Heart left ventricle (tissue), 16 donors: ENCODE measurements around the gene GRM7. TPM values are rescaled to one million over a fixed set of nuclear protein-coding genes. Genes with fewer than 3 reads are reported as not detected.

Source experiments
- ATAC-seq, 4 donors: fragments of 200-7000 bp; cut with Tn5 transposase; one replicate each; pipeline ENCODE4 v1.9.1; 2020 to 2022; ENCODE audit warnings: moderate library complexity in 4 of 4, mild to moderate bottlenecking in 3 of 4, moderate number of reproducible peaks in 1 of 4
- DNase-seq, 5 donors: peaks; one replicate each; pipeline ENCODE4 v3.0.0-alpha.2; 2020
- H3K27ac ChIP-seq, 12 donors: fragments of 200-600 bp; sonication (generic) in 4 of 12; one replicate each; pipeline versions ENCODE4 v1.5.0 to v1.8.0; 2016 to 2022; ENCODE audit warnings: mild to moderate bottlenecking in 2 of 12
- H3K27me3 ChIP-seq, 9 donors: fragments of 200-600 bp; sonication (generic) in 2 of 9; one replicate each; pipeline versions ENCODE4 v1.5.1 to v1.8.0; 2016 to 2022; ENCODE audit warnings: mild to moderate bottlenecking in 3 of 9
- H3K36me3 ChIP-seq, 9 donors: fragments of 200-600 bp; sonication (generic) in 2 of 9; one replicate each; pipeline versions ENCODE4 v1.5.0 to v1.8.0; 2018 to 2022; ENCODE audit warnings: mild to moderate bottlenecking in 2 of 9
- H3K4me1 ChIP-seq, 12 donors: fragments of 200-600 bp; sonication (generic) in 4 of 12; one replicate each; pipeline versions ENCODE4 v1.5.0 to v1.8.0; 2016 to 2022; ENCODE audit warnings: mild to moderate bottlenecking in 3 of 12
- H3K4me3 ChIP-seq, 12 donors: fragments of 200-600 bp; sonication (generic) in 4 of 12; one replicate each; pipeline versions ENCODE4 v1.5.0 to v1.8.0; 2017 to 2022; ENCODE audit warnings: mild to moderate bottlenecking in 9 of 12, moderate library complexity in 4 of 12
- H3K9me3 ChIP-seq, 12 donors: fragments of 200-600 bp; sonication (generic) in 4 of 12; one replicate each; pipeline versions ENCODE4 v1.5.0 to v1.8.0; 2016 to 2022; ENCODE audit warnings: mild to moderate bottlenecking in 1 of 12
- CTCF ChIP-seq, 12 donors: fragments of 200-600 bp; sonication (generic) in 4 of 12; IDR thresholded peaks; one replicate each; pipeline versions ENCODE4 v1.5.0 to v1.8.0; 2018 to 2022; ENCODE audit warnings: antibody characterized with exemption in 12 of 12, mild to moderate bottlenecking in 5 of 12
- POLR2A ChIP-seq, 2 donors: fragments of 450-650 bp; IDR thresholded peaks; one replicate each; pipeline ENCODE4 v1.6.1; 2017; ENCODE audit warnings: antibody characterized with exemption in 2 of 2, mild to moderate bottlenecking in 2 of 2, moderate library complexity in 2 of 2
- WGBS, 4 donors: extraction: QIAGEN DNeasy Blood & Tissue Kit in 2 of 4; methylation state at CpG; one replicate each; pipeline versions ENCODE4 v1.1.5 to v1.1.7; 2013 to 2018; 5-methylcytosine and 5-hydroxymethylcytosine counted together
- intact Hi-C, 10 donors: fragments of 100-400 bp; cut with DNase I; formaldehyde crosslinking; loops; one replicate each; pipeline versions ENCODE4 v1.11.1 to v1.14.2; 2022
- polyA plus RNA-seq, 2 donors: library from polyadenylated mRNA; stranded (reverse); fragments of 200-250 nt; gene quantifications; one replicate each; pipeline ENCODE4 v1.2.3, GENCODE V29; 2013
- total RNA-seq, 9 donors: library from RNA; depleted of rRNA in 2 of 9; stranded (reverse); fragments of >200 nt in 2 of 9; fragmentation: NEBNext Ultra II Directional in 3 of 9; extraction: Animal tissue kit (Norgen Biotek cat#: 25700) in 3 of 9; gene quantifications; one replicate each; pipeline versions ENCODE4 v1.1.0 to v1.2.4, GENCODE V29; 2016 to 2023
- donor health status: ischemic (EF 13 %, LVEDD 7.1; RV severe dilation, severe dysfunction).
- donor health status: healthy with polysubstance abuse.
- donor health status: DM: no; HTN: yes; CAD: no.
- donor health status: DM: no; HTN: no; CAD: no.
- donor health status: ischemic (EF 25% LVEDD 6.9; RV normal size, moderate dysfunction).
- donor health status: ischemic (EF 25% LVEDD 5.7; RV mildly dilated, moderate dysfunction).
- donor health status: healthy.
- donor health status: DM: yes; HTN: yes; CAD: no.
- donor health status: ischemic (EF 35%, LVEDD 5.7; RV mildly dilated, moderate dysfunction).
- donor health status: nonischemic (EF 11% LVEDD 7.7; RV severe dilation, severe dysfunction).
- donor health status: DM: yes; HTN: yes; CAD: no.
- donor health status: PGD.
- donor health status: ischemic (EF 29% LVEDD 5.4; RV normal size, mild dysfunction).
- donor health status: nonischemic (EF 23%, LVEDD 6.1; RV moderate dilation, normal function).

Gene GRM7
- total and polyA plus RNA-seq, 11 donors = not detected

GRCh38 chr3:7280318-7280717, 419.4 kb downstream of the GRM7 start:
- WGBS, 4 donors = 89 to 93% (median 92%) methylated on average over 4 of the region's 4 CpGs
- no peaks in the 10 kb centered on the region for H3K9me3 ChIP-seq
- H3K36me3 ChIP-seq = no peaks in the 10 kb centered on the region
- no peak overlapping the region for H3K4me3 ChIP-seq
- TF ChIP-seq POLR2A (IDR thresholded peaks at IDR 0.05) (no peak), CTCF (IDR thresholded peaks at IDR 0.05) (no peak)
- ATAC-seq (no peak), DNase-seq (no peak)
- no peak overlapping the region for H3K27ac ChIP-seq
- H3K4me1 ChIP-seq = no peaks in the 10 kb centered on the region
- H3K27me3 ChIP-seq = no peaks in the 10 kb centered on the region
- intact Hi-C loops = loop anchor here in 4 of 10 donors (10.0 kb wide), 1 partner anchor 264 kb away; no protein-coding TSS in a partner anchor

- 81 to 83% (median 82%) methylated on average over 4 of the region's 4 CpGs for WGBS, 4 donors
- no peaks in the 10 kb centered on the region for H3K4me1 ChIP-seq
- H3K9me3 ChIP-seq = no peaks in the 10 kb centered on the region
- no peaks in the 10 kb centered on the region for H3K27me3 ChIP-seq
- ATAC-seq (no peak), DNase-seq (no peak)
- no peak overlapping the region for H3K27ac ChIP-seq
- no peaks in the 10 kb centered on the region for H3K36me3 ChIP-seq
- TF ChIP-seq CTCF (IDR thresholded peaks at IDR 0.05) (no peak), POLR2A (IDR thresholded peaks at IDR 0.05) (no peak)
- H3K4me3 ChIP-seq = no peak overlapping the region
- intact Hi-C loops = loop anchor here in 4 of 10 donors (10.0 kb wide), 1 partner anchor 262 kb away; no protein-coding TSS in a partner anchor
These were observed 422.1 kb downstream of the GRM7 start for GRCh38 chr3:7282988-7283387.

- DNase-seq = no peak
- no peak for ATAC-seq
- TF ChIP-seq CTCF (IDR thresholded peaks at IDR 0.05) = peak in 9 of 12 donors; percentile 5 to 44 (median 29)
- TF ChIP-seq POLR2A (IDR thresholded peaks at IDR 0.05) = no peak
- intact Hi-C loops = loop anchor here in 8 of 10 donors (2.0 to 10.0 kb wide), 4 partner anchors 259 to 827 kb away; no protein-coding TSS in a partner anchor
- Histone ChIP-seq H3K9me3 (no peaks in the 10 kb centered on the region), H3K36me3 (no peaks in the 10 kb centered on the region), H3K4me1 (peaks cover 0 to 5% (median 0%) of the 10 kb centered on the region in 12 donors), H3K27ac (no peak overlapping the region), H3K27me3 (no peaks in the 10 kb centered on the region), H3K4me3 (no peak overlapping the region)
- 62 to 71% (median 65%) methylated on average over 3 of the region's 3 CpGs for WGBS, 4 donors
These were observed 424.6 kb downstream of the GRM7 start for GRCh38 chr3:7285505-7285904.

GRCh38 chr3:7288133-7288532, 427.2 kb downstream of the GRM7 start:
- DNase-seq (no peak), ATAC-seq (no peak)
- 73 to 93% (median 78%) methylated on average over 3 of the region's 3 CpGs for WGBS, 4 donors
- H3K27ac ChIP-seq = no peak overlapping the region
- peaks cover 0 to 6% (median 0%) of the 10 kb centered on the region in 12 donors for H3K4me1 ChIP-seq
- intact Hi-C loops = loop anchor here in 7 of 10 donors (5.0 to 10.0 kb wide), 3 partner anchors 257 to 824 kb away; no protein-coding TSS in a partner anchor
- TF ChIP-seq POLR2A (IDR thresholded peaks at IDR 0.05) (no peak), CTCF (IDR thresholded peaks at IDR 0.05) (no peak)
- no peaks in the 10 kb centered on the region for H3K36me3 ChIP-seq
- no peak overlapping the region for H3K4me3 ChIP-seq
- no peaks in the 10 kb centered on the region for H3K27me3 ChIP-seq
- no peaks in the 10 kb centered on the region for H3K9me3 ChIP-seq
